Measurements from ENCODE around the gene ATP6V1D. TPM values are rescaled to one million over a fixed set of nuclear protein-coding genes. Genes with fewer than 3 reads are reported as not detected.
"Not testable (repeated sequence)": the region's sequence is repeated elsewhere in the genome, so short reads cannot be mapped to it uniquely, and the experiment has no call there.

Gene ATP6V1D
- 100 to 1,000 TPM in 1 of 4 donors, 10 to 100 TPM in 3; 69.3 to 117 (median 98.4) TPM for total RNA-seq

- peak; percentile 99 for DNase-seq (ENCODE audit: extremely low spot score)
- peak within 1 kb of the TSS; percentile 64 to 81 (median 72) for H3K4me3 ChIP-seq
- intact Hi-C loops (cut with DNase I): no loop called here
- peaks cover 0 to 16% (median 6%) of the 10 kb centered on the region in 4 donors for H3K36me3 ChIP-seq
- peak within 1 kb of the TSS; percentile 82 to 93 (median 90) for H3K27ac ChIP-seq (replicated peaks in 1 of 4)
- WGBS: under 1% methylated on average over 34 of the region's 47 CpGs
- no peaks in the 10 kb centered on the region for H3K27me3 ChIP-seq
- H3K4me1 ChIP-seq: peaks cover 56 to 78% (median 69%) of the 10 kb centered on the region in 4 donors
- TF ChIP-seq EP300 (IDR thresholded peaks at IDR 0.05) (no peak), POLR2A (IDR thresholded peaks at IDR 0.05; ENCODE audit: low read depth) (peak; percentile 76), POLR2AphosphoS5 (IDR thresholded peaks at IDR 0.05) (peak; percentile 90 to 95), CTCF (IDR thresholded peaks at IDR 0.05) (peak; percentile 87 to 96 (median 96))
- no peaks in the 10 kb centered on the region for H3K9me3 ChIP-seq
Measured at GRCh38 chr14:67359775-67360469, at the start of gene ATP6V1D, which contains the start of gene EIF2S1. TSS of gene ATP6V1D (minus strand) at chr14:67359804. CDS start at chr14:67359698, 106 bp downstream. TSS of gene EIF2S1 (plus strand) at chr14:67360328. CDS start at chr14:67364768, 4,440 bp downstream.

GRCh38 chr14:67408122-67408801, 48.7 kb upstream of the ATP6V1D start:
- WGBS: 86% methylated on average over 7 of the region's 7 CpGs
- DNase-seq (ENCODE audit: extremely low spot score); H3K9me3 ChIP-seq; H3K27ac ChIP-seq (replicated peaks in 1 of 4); H3K36me3 ChIP-seq; H3K4me3 ChIP-seq; intact Hi-C loops (cut with DNase I); H3K4me1 ChIP-seq: not testable (repeated sequence)
- peaks cover 0 to 33% (median 11%) of the 10 kb centered on the region in 4 donors for H3K27me3 ChIP-seq

GRCh38 chr14:67405771-67406170, 46.2 kb upstream of the ATP6V1D start:
- intact Hi-C loops (cut with DNase I): no loop called here
- Histone ChIP-seq H3K4me1 (no peaks in the 10 kb centered on the region), H3K4me3 (no peak overlapping the region), H3K36me3 (no peaks in the 10 kb centered on the region), H3K27me3 (peaks cover 0 to 9% (median 0%) of the 10 kb centered on the region in 4 donors), H3K27ac (replicated peaks in 1 of 4) (no peak overlapping the region), H3K9me3 (no peaks in the 10 kb centered on the region)
- no peak for DNase-seq (ENCODE audit: extremely low spot score)
- TF ChIP-seq CTCF (IDR thresholded peaks at IDR 0.05) (no peak), POLR2A (IDR thresholded peaks at IDR 0.05; ENCODE audit: low read depth) (no peak), POLR2AphosphoS5 (IDR thresholded peaks at IDR 0.05) (no peak), EP300 (IDR thresholded peaks at IDR 0.05) (no peak)
- WGBS: 95% methylated on average over 5 of the region's 5 CpGs

- DNase-seq (ENCODE audit: extremely low spot score): no peak
- H3K4me3 ChIP-seq: no peak overlapping the region
- TF ChIP-seq POLR2AphosphoS5 (IDR thresholded peaks at IDR 0.05): no peak
- no peak for TF ChIP-seq CTCF (IDR thresholded peaks at IDR 0.05)
- no peak for TF ChIP-seq POLR2A (IDR thresholded peaks at IDR 0.05; ENCODE audit: low read depth)
- no peak for TF ChIP-seq EP300 (IDR thresholded peaks at IDR 0.05)
- intact Hi-C loops (cut with DNase I): no loop called here
- no peaks in the 10 kb centered on the region for H3K36me3 ChIP-seq
- no peak overlapping the region for H3K27ac ChIP-seq (replicated peaks in 1 of 4)
- no peaks in the 10 kb centered on the region for H3K4me1 ChIP-seq
- H3K9me3 ChIP-seq: no peaks in the 10 kb centered on the region
- H3K27me3 ChIP-seq: peaks cover 0 to 5% (median under 1%) of the 10 kb centered on the region in 4 donors
- WGBS: 88% methylated on average over 4 of the region's 4 CpGs
Measured at GRCh38 chr14:67400434-67400833, 40.8 kb upstream of the ATP6V1D start.

- DNase-seq (ENCODE audit: extremely low spot score): peak; percentile 47
- Histone ChIP-seq H3K4me3 (no peak overlapping the region), H3K27me3 (peaks cover 0 to 6% (median 3%) of the 10 kb centered on the region in 4 donors), H3K4me1 (no peaks in the 10 kb centered on the region), H3K9me3 (no peaks in the 10 kb centered on the region), H3K27ac (replicated peaks in 1 of 4) (no peak overlapping the region), H3K36me3 (no peaks in the 10 kb centered on the region)
- TF ChIP-seq POLR2AphosphoS5 (IDR thresholded peaks at IDR 0.05) (no peak), EP300 (IDR thresholded peaks at IDR 0.05) (no peak), CTCF (IDR thresholded peaks at IDR 0.05) (no peak), POLR2A (IDR thresholded peaks at IDR 0.05; ENCODE audit: low read depth) (no peak)
- WGBS: 90% methylated on average over 3 of the region's 9 CpGs
- intact Hi-C loops (cut with DNase I): no loop called here
Measured at GRCh38 chr14:67397536-67397935, 37.9 kb upstream of the ATP6V1D start.

Data from esophagus muscularis mucosa (tissue), 4 donors.